H1 (cell line): ENCODE data around the gene MT1F. TPM values are rescaled to one million over a fixed set of nuclear protein-coding genes. Genes with fewer than 3 reads are reported as not detected.

Experiments used
- CTCF ChIA-PET: fragments of 300-600 bp; sonication (Branson Sonifier 250); formaldehyde crosslinking; loops from one replicate; lab custom pipeline; 2021; ENCODE audit not compliant: partially characterized antibody; lab: Charles Lee
- POLR2A ChIA-PET: fragments of 300-600 bp; sonication (Branson Sonifier 250); formaldehyde crosslinking; loops from one replicate; lab custom pipeline; 2021; ENCODE audit warnings: inconsistent platforms; ENCODE audit not compliant: partially characterized antibody; lab: Charles Lee
- DNase-seq, 2 experiments: peaks; one replicate each; pipeline versions ENCODE4 v3.0.0 to v3.0.0-alpha.2; 2010 to 2022; ENCODE audit warnings: low spot score in 2 of 2, low read depth in 1 of 2, mixed read lengths in 1 of 2
- FAIRE-seq: peaks from 2 replicates; lab custom pipeline; 2011; peaks lifted over from hg19 to GRCh38; lab: Jason Lieb, UNC
- H2AFZ ChIP-seq: 2 replicates; pipeline ENCODE4 v1.8.1; 2012; ENCODE audit warnings: low read length, inconsistent platforms
- H2AK5ac ChIP-seq: 2 replicates; pipeline ENCODE4 v1.6.1; 2013; ENCODE audit warnings: low read depth, low read length
- H2BK120ac ChIP-seq: replicated peaks from 2 replicates; pipeline ENCODE3; 2013; ENCODE audit warnings: low read depth, low read length, inconsistent platforms
- H2BK12ac ChIP-seq: 2 replicates; pipeline ENCODE4 v1.6.1; 2013; ENCODE audit warnings: low read depth, low read length
- H2BK15ac ChIP-seq: 2 replicates; pipeline ENCODE4 v1.6.1; 2013; ENCODE audit warnings: low read length
- H2BK20ac ChIP-seq: 2 replicates; pipeline ENCODE4 v1.6.1; 2013; ENCODE audit warnings: low read length
- H2BK5ac ChIP-seq: 2 replicates; pipeline ENCODE4 v1.6.1; 2013; ENCODE audit warnings: low read depth, low read length
- H3K14ac ChIP-seq: 2 replicates; pipeline ENCODE4 v1.6.1; 2013; ENCODE audit warnings: inconsistent platforms; ENCODE audit not compliant: insufficient read length
- H3K18ac ChIP-seq: 2 replicates; pipeline ENCODE4 v1.6.1; 2013; ENCODE audit warnings: low read length; ENCODE audit errors: extremely low read depth
- H3K23ac ChIP-seq: 2 replicates; pipeline ENCODE4 v1.6.1; 2013; ENCODE audit warnings: inconsistent platforms; ENCODE audit not compliant: insufficient read length
- H3K23me2 ChIP-seq: 2 replicates; pipeline ENCODE4 v1.6.1; 2013; ENCODE audit warnings: low read depth, low read length
- H3K27ac ChIP-seq: 2 replicates; pipeline ENCODE4 v1.6.1; 2011; ENCODE audit warnings: low read depth, low read length, inconsistent platforms
- H3K27me3 ChIP-seq, 4 experiments: replicated peaks in 1 of 4; 1 replicate in 1 of 4; 2 replicates in 3 of 4; pipeline versions ENCODE4 v1.6.1 to v1.8.1; 2011 to 2013; ENCODE audit warnings: low read length in 3 of 4, mild to moderate bottlenecking in 3 of 4, inconsistent platforms in 2 of 4, mixed read lengths in 2 of 4, moderate library complexity in 1 of 4; ENCODE audit not compliant: control insufficient read depth in 3 of 4, insufficient read depth in 3 of 4; ENCODE audit errors: extremely low read depth in 1 of 4
- H3K36me3 ChIP-seq, 4 experiments: 2 replicates each; pipeline versions ENCODE4 v1.6.1 to v1.8.1; 2011 to 2013; ENCODE audit warnings: mild to moderate bottlenecking in 4 of 4, low read length in 3 of 4, moderate library complexity in 2 of 4, control low read depth in 1 of 4, inconsistent platforms in 1 of 4; ENCODE audit not compliant: insufficient read depth in 4 of 4, control insufficient read depth in 2 of 4
- H3K4ac ChIP-seq: replicated peaks from 2 replicates; pipeline ENCODE3; 2013; ENCODE audit warnings: low read length, low read depth, mixed read lengths, inconsistent platforms; ENCODE audit not compliant: insufficient read length
- H3K4me1 ChIP-seq, 4 experiments: replicated peaks in 1 of 4; 1 replicate in 1 of 4; 2 replicates in 3 of 4; pipeline versions ENCODE4 v1.6.1 to v1.8.1; 2011 to 2013; ENCODE audit warnings: low read length in 3 of 4, inconsistent platforms in 2 of 4, mixed read lengths in 1 of 4; ENCODE audit not compliant: insufficient read depth in 4 of 4, control insufficient read depth in 3 of 4
- H3K4me2 ChIP-seq, 2 experiments: 2 replicates each; pipeline versions ENCODE4 v1.6.1 to v1.8.1; 2011 to 2013; ENCODE audit warnings: low read depth in 2 of 2, low read length in 2 of 2, control low read depth in 1 of 2, inconsistent platforms in 1 of 2, mild to moderate bottlenecking in 1 of 2; ENCODE audit not compliant: insufficient read depth in 1 of 2
- H3K4me3 ChIP-seq, 4 experiments: fragments of 200-600, 300-600 bp in 1 of 4; sonication (generic), shearing (Covaris generic), sonication (Bioruptor Twin) in 1 of 4; 2 replicates each; pipeline versions ENCODE4 v1.5.1 to v1.8.1; 2011 to 2016; ENCODE audit warnings: low read length in 4 of 4, low read depth in 3 of 4, control low read depth in 2 of 4, inconsistent platforms in 2 of 4, mild to moderate bottlenecking in 2 of 4, mixed read lengths in 1 of 4, moderate library complexity in 1 of 4; ENCODE audit not compliant: insufficient read depth in 2 of 4; ENCODE audit errors: extremely low read depth in 1 of 4
- H3K56ac ChIP-seq: replicated peaks from 2 replicates; pipeline ENCODE3; 2013; ENCODE audit warnings: low read depth, mild to moderate bottlenecking, mixed read lengths, low read length, inconsistent platforms; ENCODE audit not compliant: insufficient read length
- H3K79me1 ChIP-seq: 2 replicates; pipeline ENCODE4 v1.6.1; 2013; ENCODE audit warnings: low read depth, low read length, control low read depth
- H3K79me2 ChIP-seq, 2 experiments: 2 replicates each; pipeline versions ENCODE4 v1.6.1 to v1.8.1; 2012 to 2013; ENCODE audit warnings: low read length in 2 of 2, mild to moderate bottlenecking in 2 of 2, inconsistent platforms in 1 of 2; ENCODE audit not compliant: insufficient read depth in 2 of 2, control insufficient read depth in 1 of 2
- H3K9ac ChIP-seq, 4 experiments: replicated peaks in 1 of 4; 1 replicate in 1 of 4; 2 replicates in 3 of 4; pipeline versions ENCODE4 v1.6.1 to v1.8.1; 2011 to 2013; ENCODE audit warnings: low read depth in 3 of 4, low read length in 3 of 4, control low read depth in 2 of 4, mild to moderate bottlenecking in 2 of 4, moderate library complexity in 2 of 4, inconsistent platforms in 1 of 4; ENCODE audit errors: extremely low read depth in 1 of 4
- H3K9me3 ChIP-seq, 2 experiments: 2 replicates each; pipeline versions ENCODE4 v1.6.1 to v1.8.1; 2012 to 2013; ENCODE audit warnings: mild to moderate bottlenecking in 2 of 2, moderate library complexity in 2 of 2, control low read depth in 1 of 2, inconsistent platforms in 1 of 2, low read depth in 1 of 2, low read length in 1 of 2, mixed read lengths in 1 of 2; ENCODE audit not compliant: insufficient read depth in 2 of 2
- H4K20me1 ChIP-seq, 2 experiments: replicated peaks in 1 of 2; 2 replicates each; pipeline versions ENCODE3 to v1.8.1; 2011 to 2013; ENCODE audit warnings: inconsistent platforms in 2 of 2, low read length in 2 of 2, mild to moderate bottlenecking in 1 of 2; ENCODE audit not compliant: insufficient read depth in 2 of 2, control insufficient read depth in 1 of 2
- H4K5ac ChIP-seq: 2 replicates; pipeline ENCODE4 v1.6.1; 2013; ENCODE audit warnings: low read length, low read depth, mixed read lengths, inconsistent platforms; ENCODE audit not compliant: insufficient read length
- H4K8ac ChIP-seq: 2 replicates; pipeline ENCODE4 v1.8.0; 2013; ENCODE audit warnings: mild to moderate bottlenecking, moderate library complexity, low read length, inconsistent platforms; ENCODE audit not compliant: insufficient read depth; ENCODE audit errors: extremely low read depth
- H4K91ac ChIP-seq: replicated peaks from 2 replicates; pipeline ENCODE3; 2013; ENCODE audit warnings: low read length, mixed read lengths, inconsistent platforms; ENCODE audit not compliant: insufficient read length
- EGR1 ChIP-seq: IDR thresholded peaks from 2 replicates; pipeline ENCODE4 v1.6.1; 2011; ENCODE audit warnings: low read depth, low read length, borderline replicate concordance
- PHF8 ChIP-seq: fragments of 200-600 bp; sonication (generic); conservative IDR thresholded peaks from 2 replicates; pipeline ENCODE4 v1.7.1; 2012; ENCODE audit warnings: low read depth, mild to moderate bottlenecking, inconsistent platforms, low read length, moderate library complexity
- RAD21 ChIP-seq, 2 experiments: IDR thresholded peaks in 1 of 2; conservative IDR thresholded peaks in 1 of 2; 2 replicates each; pipeline ENCODE4 v1.6.1; 2011; ENCODE audit warnings: low read depth in 2 of 2, low read length in 2 of 2, improper control_type of control experiment in 1 of 2, inconsistent platforms in 1 of 2, mild to moderate bottlenecking in 1 of 2, moderate library complexity in 1 of 2
- RBBP5 ChIP-seq: IDR thresholded peaks from 2 replicates; pipeline ENCODE4 v1.7.1; 2012; ENCODE audit warnings: low read depth, mild to moderate bottlenecking, inconsistent platforms, low read length, moderate library complexity, borderline replicate concordance
- SAP30 ChIP-seq: fragments of 300-600 bp; sonication (generic); IDR thresholded peaks from 2 replicates; pipeline ENCODE4 v1.7.1; 2012; ENCODE audit warnings: low read length, moderate library complexity, mild to moderate bottlenecking, inconsistent platforms; ENCODE audit not compliant: insufficient read depth, insufficient replicate concordance
- SIX5 ChIP-seq: IDR thresholded peaks from 2 replicates; pipeline ENCODE4 v1.6.1; 2011; ENCODE audit warnings: mild to moderate bottlenecking, low read depth, low read length
- SP2 ChIP-seq: IDR thresholded peaks from 2 replicates; pipeline ENCODE4 v1.6.1; 2012; ENCODE audit warnings: mild to moderate bottlenecking, low read length, inconsistent platforms
- SRF ChIP-seq: IDR thresholded peaks from 2 replicates; pipeline ENCODE4 v1.6.1; 2011; ENCODE audit warnings: mild to moderate bottlenecking, low read depth, low read length, moderate library complexity
- TAF1 ChIP-seq: IDR thresholded peaks from 2 replicates; pipeline ENCODE4 v1.6.1; 2011; ENCODE audit warnings: mild to moderate bottlenecking, low read depth, low read length
- WGBS, 2 experiments: shearing (Covaris generic) in 1 of 2; methylation state at CpG; one replicate each; pipeline versions ENCODE4 v1.1.6 to v1.1.7; 2013 to 2015; ENCODE audit warnings: low lambda C conversion rate in 2 of 2, mixed read lengths in 2 of 2, inconsistent platforms in 1 of 2, low coverage in 1 of 2, missing lambda C conversion rate in 1 of 2; ENCODE audit not compliant: insufficient replicate concordance in 2 of 2, insufficient coverage in 1 of 2, insufficient read length in 1 of 2; ENCODE audit errors: extremely low coverage in 1 of 2, missing lambda C conversion rate in 1 of 2; 5-methylcytosine and 5-hydroxymethylcytosine counted together
- polyA plus RNA-seq, 7 experiments: library from polyadenylated mRNA; depleted of rRNA in 3 of 7; stranded (reverse) in 5 of 7; unstranded in 2 of 7; fragments of >200 nt in 5 of 7; fragments of 200-250 nt in 2 of 7; gene quantifications; 1 replicate in 5 of 7; 2 replicates in 1 of 7; 4 replicates in 1 of 7; pipeline versions ENCODE4 v1.2.1 to v1.2.3, GENCODE V29; 2011 to 2013; ENCODE audit warnings: missing spikeins in 2 of 7, mixed read lengths in 2 of 7
- total RNA-seq: library from RNA; stranded (reverse); fragmentation: NEBNext Ultra II Directional; extraction: Animal tissue kit (Norgen Biotek cat#: 25700); gene quantifications from 2 replicates; pipeline ENCODE4 v1.2.1, GENCODE V29; 2021

MT1F gene
- total and polyA plus RNA-seq, 2 of the 8 experiments (the other 6 are each of a cell fraction or from before 2014, with no cell fraction given): 5.9 to 20.8 TPM

GRCh38 chr16:56684256-56684925 lies 26.6 kb downstream of the MT1F start:
- Histone ChIP-seq H3K36me3 (peaks cover 0 to 3% (median 0%) of the 10 kb centered on the region in 4 experiments; a peak in 1 of 8 replicates), H3K23me2 (peaks cover 10% of the 10 kb centered on the region), H3K4me3 (no peak overlapping the region), H2AK5ac (no peak overlapping the region), H2BK5ac (no peak overlapping the region), H4K8ac (no peak overlapping the region; the same call in 1 of the 2 replicates), H3K23ac (no peak overlapping the region), H3K27me3 (peaks cover 0 to 34% (median 20%) of the 10 kb centered on the region in 4 experiments; a peak in 5 of 7 replicates), H3K18ac (no peak overlapping the region), H3K79me1 (no peaks in the 10 kb centered on the region; the same call in 1 of the 2 replicates), H3K4ac (no peak overlapping the region), H3K14ac (no peak overlapping the region), H3K9ac (no peak overlapping the region), H2AFZ (no peak overlapping the region), H3K27ac (no peak overlapping the region), H4K5ac (no peak overlapping the region), H4K20me1 (peaks cover 0 to 1% of the 10 kb centered on the region in 2 experiments), H3K79me2 (no peaks in the 10 kb centered on the region), H3K9me3 (no peaks in the 10 kb centered on the region), H4K91ac (no peak overlapping the region), H2BK120ac (no peak overlapping the region), H3K4me2 (peak overlapping the region in 1 of 2 experiments; percentile 100; a peak in 1 of 4 replicates), H2BK12ac (no peak overlapping the region), H2BK15ac (0 out of 2 replicates have a peak overlapping the region, but pooled peaks have one; percentile 32), H3K4me1 (peaks cover 0 to 19% (median 8%) of the 10 kb centered on the region in 4 experiments; a peak in 6 of 7 replicates), H3K56ac (no peak overlapping the region), H2BK20ac (no peak overlapping the region)
- POLR2A ChIA-PET: interaction anchor here (1.2 to 12.9 kb wide), 10 partner anchors 8 to 137 kb away, joined by 3 to 205 read pairs (median 8); partner anchors contain the start of genes MT1A, MT1E, MT1G and MT1H
- FAIRE-seq (no peak), DNase-seq (no peak)
- no peak for TF ChIP-seq PHF8
- TF ChIP-seq RAD21 (IDR thresholded peaks at IDR 0.05 in 1 of 2, conservative IDR thresholded peaks at IDR 0.05 in 1 of 2; ENCODE audit: low read depth in 2 of 2, low read length in 2 of 2): no peak
- TF ChIP-seq SRF: no peak
- TF ChIP-seq EGR1: no peak
- TF ChIP-seq SIX5: no peak
- no peak for TF ChIP-seq TAF1
- no peak for TF ChIP-seq SAP30
- TF ChIP-seq SP2: no peak
- TF ChIP-seq RBBP5: no peak
- CTCF ChIA-PET: interaction anchor here (0.6 to 4.5 kb wide), 4 partner anchors 11 to 185 kb away, joined by 3 to 37 read pairs (median 5); no protein-coding TSS in a partner anchor
- 76% methylated on average over 4 of the region's 4 CpGs; no CpG with 5 or more reads in 1 of the 2 experiments for WGBS, 2 experiments
